Keratinocyte (primary cell): ENCODE results near the gene LRRC7.

Source experiments
- CTCF ChIP-seq, 3 experiments: IDR thresholded peaks in 1 of 3; conservative IDR thresholded peaks in 1 of 3; optimal IDR thresholded peaks in 1 of 3; 2 replicates in 2 of 3; 3 replicates in 1 of 3; pipeline versions ENCODE3 to v1.5.1; 2011; ENCODE audit warnings: low read length in 3 of 3, mild to moderate bottlenecking in 3 of 3, moderate library complexity in 2 of 3, control low read depth in 1 of 3, inconsistent platforms in 1 of 3; ENCODE audit not compliant: insufficient read depth in 2 of 3; ENCODE audit errors: extremely low read depth in 1 of 3
- EZH2 ChIP-seq: IDR thresholded peaks from one replicate; pipeline ENCODE4 v1.6.1; 2012; ENCODE audit warnings: inconsistent platforms, mild to moderate bottlenecking, low read length, moderate library complexity

- TF ChIP-seq CTCF (optimal IDR thresholded peaks at IDR 0.05 in 1 of 3, IDR thresholded peaks at IDR 0.05 in 1 of 3, conservative IDR thresholded peaks at IDR 0.05 in 1 of 3; ENCODE audit: extremely low read depth in 1 of 3, insufficient read depth in 2 of 3, low read length in 3 of 3) = no peak
- no peak for TF ChIP-seq EZH2
Measured at GRCh38 chr1:69985376-69985775, 417.7 kb downstream of the LRRC7 start.
